Measurements from ENCODE around the gene MAX.

DNA sequence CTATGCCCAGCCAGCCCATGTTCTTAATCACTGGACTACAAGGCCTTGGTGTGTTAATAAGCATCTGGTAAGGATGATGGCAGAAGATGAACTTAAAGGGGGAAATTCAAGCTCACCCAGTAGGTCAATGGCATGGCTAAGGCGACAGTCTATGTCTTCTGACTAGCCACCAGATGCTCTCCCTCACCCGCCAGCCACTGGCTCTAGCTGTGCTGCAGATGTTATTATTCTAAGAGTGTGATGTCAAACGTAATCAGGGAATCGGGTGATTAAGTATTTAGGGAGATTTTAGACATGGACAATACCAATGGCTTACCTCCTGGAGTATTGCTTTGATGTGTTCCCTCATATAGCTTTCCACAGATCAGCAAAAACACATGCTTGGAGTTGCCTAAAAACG lies 39.2 kb upstream of the MAX start:
- TF ChIP-seq, protein P1, sequence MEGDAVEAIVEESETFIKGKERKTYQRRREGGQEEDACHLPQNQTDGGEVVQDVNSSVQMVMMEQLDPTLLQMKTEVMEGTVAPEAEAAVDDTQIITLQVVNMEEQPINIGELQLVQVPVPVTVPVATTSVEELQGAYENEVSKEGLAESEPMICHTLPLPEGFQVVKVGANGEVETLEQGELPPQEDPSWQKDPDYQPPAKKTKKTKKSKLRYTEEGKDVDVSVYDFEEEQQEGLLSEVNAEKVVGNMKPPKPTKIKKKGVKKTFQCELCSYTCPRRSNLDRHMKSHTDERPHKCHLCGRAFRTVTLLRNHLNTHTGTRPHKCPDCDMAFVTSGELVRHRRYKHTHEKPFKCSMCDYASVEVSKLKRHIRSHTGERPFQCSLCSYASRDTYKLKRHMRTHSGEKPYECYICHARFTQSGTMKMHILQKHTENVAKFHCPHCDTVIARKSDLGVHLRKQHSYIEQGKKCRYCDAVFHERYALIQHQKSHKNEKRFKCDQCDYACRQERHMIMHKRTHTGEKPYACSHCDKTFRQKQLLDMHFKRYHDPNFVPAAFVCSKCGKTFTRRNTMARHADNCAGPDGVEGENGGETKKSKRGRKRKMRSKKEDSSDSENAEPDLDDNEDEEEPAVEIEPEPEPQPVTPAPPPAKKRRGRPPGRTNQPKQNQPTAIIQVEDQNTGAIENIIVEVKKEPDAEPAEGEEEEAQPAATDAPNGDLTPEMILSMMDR (conservative IDR thresholded peaks at IDR 0.05 in 1 of 2, IDR thresholded peaks at IDR 0.05 in 1 of 2; ENCODE audit: low read depth in 1 of 2, low read length in 2 of 2) = no peak
- TF ChIP-seq EZH2 (IDR thresholded peaks at IDR 0.05; ENCODE audit: low read length, missing control alignments) = no peak

Measured in fibroblast of lung (primary cell).